ENCODE measurements around the gene MREG. TPM values are rescaled to one million over a fixed set of nuclear protein-coding genes. Genes with fewer than 3 reads are reported as not detected.

The MREG gene
- total RNA-seq, 2 experiments from 2014 or later = 9.0 to 9.6 TPM

DNA sequence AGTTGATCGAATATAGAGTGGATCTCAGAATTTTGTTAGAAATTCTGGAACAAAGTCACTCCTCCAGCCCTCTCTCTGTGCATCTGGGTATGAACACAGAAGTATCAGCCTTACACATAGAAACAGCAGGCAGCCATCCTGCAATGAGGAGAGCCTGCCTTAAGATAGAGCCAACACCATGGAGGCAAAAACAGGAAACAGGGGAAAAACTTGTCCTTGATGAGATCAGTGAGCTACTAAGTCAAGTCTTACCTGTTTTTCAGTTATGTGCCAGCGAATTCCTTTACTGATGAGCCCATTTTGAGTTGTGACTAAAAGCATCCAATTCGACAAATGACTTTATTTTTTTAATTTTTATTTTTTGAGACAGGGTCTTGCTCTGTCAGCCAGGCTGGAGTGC lies 26.6 kb upstream of the MREG start:
- no peak for DNase-seq
- no peak overlapping the region for H3K27ac Mint-ChIP-seq
- POLR2A ChIA-PET = interaction anchor here (0.6 kb wide), 1 partner anchor 8 kb away, joined by 3 read pairs; no protein-coding TSS in a partner anchor
- no peaks in the 10 kb centered on the region for H3K4me1 Mint-ChIP-seq
- CTCF ChIA-PET = interaction anchor here (1.5 kb wide), 1 partner anchor 14 kb away, joined by 3 read pairs; no protein-coding TSS in a partner anchor
- H3K4me3 Mint-ChIP-seq = no peak overlapping the region
- no peaks in the 10 kb centered on the region for H3K27me3 Mint-ChIP-seq
- H3K9me3 Mint-ChIP-seq = no peaks in the 10 kb centered on the region
- H3K36me3 Mint-ChIP-seq (ENCODE audit: low read depth) = peaks cover 19% of the 10 kb centered on the region

DNA sequence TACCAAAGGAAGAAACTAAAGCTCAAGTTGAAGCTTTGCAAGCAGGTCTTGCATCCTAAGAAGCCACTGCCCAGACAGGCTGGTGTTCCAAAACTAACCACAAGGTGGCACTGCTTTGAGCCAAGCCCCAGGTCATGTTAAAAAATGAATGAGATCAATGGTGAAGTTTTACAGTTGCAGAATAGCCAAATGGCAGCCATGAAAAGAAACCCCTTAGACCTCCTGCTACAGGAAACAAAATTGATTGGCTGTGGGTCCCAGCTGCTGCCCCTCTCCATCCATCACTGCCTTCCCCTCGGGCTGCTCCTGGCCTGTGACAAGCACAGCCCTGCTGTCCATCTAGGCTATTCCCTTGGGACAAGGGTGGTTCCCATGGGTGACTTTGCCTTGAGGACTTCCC lies 20.7 kb upstream of the MREG start:
- Mint-ChIP-seq H3K4me1 (peaks cover 34% of the 10 kb centered on the region), H3K9me3 (no peaks in the 10 kb centered on the region), H3K36me3 (ENCODE audit: low read depth) (peaks cover 25% of the 10 kb centered on the region), H3K27me3 (no peaks in the 10 kb centered on the region), H3K4me3 (no peak overlapping the region), H3K27ac (no peak overlapping the region)
- CTCF ChIA-PET = interaction anchor here (0.6 to 2.9 kb wide), 16 partner anchors 9 to 623 kb away, joined by 3 to 16 read pairs (median 4); no protein-coding TSS in a partner anchor
- POLR2A ChIA-PET = no interaction called here
- DNase-seq = peak; percentile 84

- Mint-ChIP-seq H3K27ac (no peak overlapping the region), H3K9me3 (no peaks in the 10 kb centered on the region), H3K27me3 (no peaks in the 10 kb centered on the region), H3K4me3 (no peak overlapping the region), H3K36me3 (ENCODE audit: low read depth) (peaks cover 25% of the 10 kb centered on the region), H3K4me1 (peaks cover 34% of the 10 kb centered on the region)
- ChIA-PET POLR2A (no interaction called here), CTCF (interaction anchor here (0.6 to 2.9 kb wide), 16 partner anchors 8 to 622 kb away, joined by 3 to 16 read pairs (median 4); no protein-coding TSS in a partner anchor)
- DNase-seq = no peak
Observed at GRCh38 chr2:216033403-216033802, 20.1 kb upstream of the MREG start.

DNA sequence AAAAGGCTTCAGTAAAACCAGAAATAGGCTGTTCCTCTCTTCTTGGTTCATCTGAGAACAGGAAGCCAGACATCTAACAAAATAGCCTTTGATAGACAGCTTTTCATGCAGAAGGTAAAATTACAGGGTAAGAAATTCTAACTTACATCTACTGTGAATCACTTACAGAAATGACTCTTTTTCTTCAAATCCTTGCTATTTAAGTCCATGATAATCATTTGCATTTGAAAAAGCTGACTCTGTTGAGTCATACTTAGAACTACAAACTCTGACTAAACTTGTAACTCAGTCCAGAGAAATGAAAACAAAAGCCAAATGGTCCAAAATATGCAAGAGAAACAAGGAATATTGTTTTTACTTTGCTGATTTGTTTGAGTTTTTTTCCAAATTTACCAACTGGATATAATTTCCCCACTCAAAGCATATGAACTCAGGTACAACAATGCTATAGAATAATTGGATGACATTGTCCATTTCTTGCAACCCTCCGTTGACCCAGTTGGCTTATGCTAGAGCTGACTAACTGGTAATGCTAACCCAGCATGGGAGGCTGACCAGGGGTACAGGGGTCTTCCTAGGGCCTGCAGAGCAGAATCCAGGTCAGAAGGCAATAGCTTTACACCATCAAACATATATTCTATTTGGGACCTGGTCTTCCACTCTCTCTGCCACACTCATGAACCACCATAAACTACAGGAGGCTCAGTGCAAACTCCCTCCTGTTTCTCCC lies 18.8 kb upstream of the MREG start:
- DNase-seq = no peak
- Mint-ChIP-seq H3K9me3 (no peaks in the 10 kb centered on the region), H3K36me3 (ENCODE audit: low read depth) (peaks cover 26% of the 10 kb centered on the region), H3K4me1 (peaks cover 34% of the 10 kb centered on the region), H3K27me3 (no peaks in the 10 kb centered on the region), H3K27ac (peak overlapping the region; percentile 78), H3K4me3 (peak overlapping the region; percentile 9)
- ChIA-PET CTCF (interaction anchor here (0.6 to 2.1 kb wide), 8 partner anchors 9 to 467 kb away, joined by 3 to 8 read pairs (median 4); partner anchors contain the start of gene RPL37A), POLR2A (interaction anchor here (0.6 to 1.3 kb wide), 2 partner anchors 78 to 87 kb away, joined by 4 read pairs; no protein-coding TSS in a partner anchor)

DNA sequence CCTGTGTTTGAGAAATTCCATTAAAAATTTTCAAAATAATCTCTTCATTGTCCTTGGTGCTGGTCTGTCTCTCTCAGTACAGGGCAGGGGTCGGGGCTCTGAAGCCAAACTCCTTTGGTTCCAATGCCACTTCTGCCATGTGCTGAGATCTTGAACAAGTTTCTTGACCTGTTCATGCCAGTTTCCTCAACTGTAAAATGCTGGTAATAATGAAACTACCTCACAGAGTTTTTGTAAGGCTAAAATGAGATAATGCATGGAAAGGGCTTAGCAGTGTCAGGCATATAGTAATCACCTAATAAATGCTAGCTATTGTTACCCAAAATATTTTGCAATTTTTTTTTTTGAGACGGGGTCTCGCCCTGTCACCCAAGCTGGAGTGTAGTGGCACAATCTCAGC lies 16.9 kb upstream of the MREG start:
- Mint-ChIP-seq H3K4me3 (no peak overlapping the region), H3K27me3 (no peaks in the 10 kb centered on the region), H3K36me3 (ENCODE audit: low read depth) (peaks cover 20% of the 10 kb centered on the region), H3K4me1 (peaks cover 34% of the 10 kb centered on the region), H3K9me3 (no peaks in the 10 kb centered on the region), H3K27ac (no peak overlapping the region)
- ChIA-PET POLR2A (no interaction called here), CTCF (interaction anchor here (0.7 kb wide), 1 partner anchor 15 kb away, joined by 3 read pairs; no protein-coding TSS in a partner anchor)
- no peak for DNase-seq

DNA sequence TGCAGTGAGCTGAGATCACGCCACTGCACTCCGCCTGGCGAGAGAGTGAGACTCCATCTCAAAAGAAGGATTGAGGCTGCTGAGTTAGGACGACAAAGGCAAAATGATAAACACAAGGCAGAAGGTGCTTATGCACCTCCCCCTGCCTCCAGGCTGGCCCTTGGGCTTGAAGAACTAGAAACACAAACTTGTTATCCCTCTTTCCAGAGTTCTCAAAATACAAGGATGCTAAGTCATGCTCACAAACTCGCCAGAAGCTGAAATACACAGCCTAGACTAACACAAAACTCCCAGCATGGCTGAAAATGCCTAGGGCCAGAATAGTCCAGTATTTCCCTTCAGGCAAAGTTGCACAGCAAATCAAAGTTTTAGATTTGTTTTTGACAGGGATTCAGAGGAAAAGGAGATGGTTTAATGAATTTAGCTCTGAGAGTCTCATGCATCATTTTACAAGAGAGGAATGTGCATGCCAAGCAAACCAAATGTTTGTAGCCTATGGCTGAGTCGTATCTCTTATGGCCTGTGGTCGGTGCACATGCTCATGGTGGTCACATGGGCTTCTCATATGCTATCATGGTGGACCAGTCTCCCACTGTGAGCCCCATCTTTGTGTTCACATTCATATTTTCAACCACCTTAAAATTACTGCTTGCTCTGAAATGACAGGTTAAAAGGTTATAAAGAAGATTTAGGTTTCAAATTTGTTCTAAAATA lies 16.2 kb upstream of the MREG start:
- Mint-ChIP-seq H3K9me3 (no peaks in the 10 kb centered on the region), H3K36me3 (ENCODE audit: low read depth) (peaks cover 20% of the 10 kb centered on the region), H3K4me1 (peaks cover 34% of the 10 kb centered on the region), H3K4me3 (no peak overlapping the region), H3K27me3 (no peaks in the 10 kb centered on the region), H3K27ac (no peak overlapping the region)
- CTCF ChIA-PET = interaction anchor here (1.0 kb wide), 1 partner anchor 20 kb away, joined by 3 read pairs; no protein-coding TSS in a partner anchor
- POLR2A ChIA-PET = no interaction called here
- no peak for DNase-seq

DNA sequence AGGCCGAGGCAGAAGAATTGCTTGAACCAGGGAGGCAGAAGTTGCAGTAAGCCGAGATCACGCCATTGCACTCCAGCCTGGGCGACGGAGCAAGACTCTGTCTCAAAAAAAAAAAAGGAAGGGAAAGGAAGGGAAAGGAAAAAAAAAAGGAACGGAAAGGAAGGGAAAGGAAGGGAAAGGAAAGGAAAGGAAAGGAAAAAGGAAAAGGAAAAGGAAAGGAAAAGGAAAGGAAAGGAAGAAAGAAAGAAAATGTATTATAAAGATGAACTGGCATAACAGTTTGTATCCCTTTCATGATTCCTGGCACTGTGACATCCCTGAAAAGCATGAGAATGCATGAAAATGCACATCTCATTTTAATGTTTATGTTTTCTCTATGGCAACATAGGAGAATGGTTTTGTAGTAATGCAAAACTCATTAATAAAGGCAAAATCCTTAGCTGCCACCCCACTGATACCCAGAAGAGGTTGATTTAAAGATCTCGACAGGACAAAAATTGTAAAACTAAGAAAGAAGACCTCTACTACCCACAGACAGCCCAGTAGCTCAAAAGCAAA lies 11.5 kb upstream of the MREG start:
- POLR2A ChIA-PET = no interaction called here

GRCh38 chr2:216023055-216023648 lies 9.8 kb upstream of the MREG start:
- H3K9me3 Mint-ChIP-seq = peaks cover 7% of the 10 kb centered on the region
- ChIA-PET POLR2A (no interaction called here), CTCF (interaction anchor here (0.6 to 2.1 kb wide), 11 partner anchors 8 to 97 kb away, joined by 3 to 8 read pairs (median 4); partner anchors contain the start of gene XRCC5)
- peaks cover 13% of the 10 kb centered on the region for H3K4me1 Mint-ChIP-seq
- peaks cover 5% of the 10 kb centered on the region for H3K36me3 Mint-ChIP-seq (ENCODE audit: low read depth)
- no peaks in the 10 kb centered on the region for H3K27me3 Mint-ChIP-seq
- peak; percentile 65 for DNase-seq
- no peak overlapping the region for H3K4me3 Mint-ChIP-seq
- no peak overlapping the region for H3K27ac Mint-ChIP-seq

More for the DNA sequence above, 11.5 kb upstream of the MREG start:
- peaks cover 9% of the 10 kb centered on the region for H3K36me3 Mint-ChIP-seq (ENCODE audit: low read depth)
- CTCF ChIA-PET = interaction anchor here (0.6 to 3.4 kb wide), 3 partner anchors 8 to 85 kb away, joined by 3 to 14 read pairs (median 5); no protein-coding TSS in a partner anchor
- no peaks in the 10 kb centered on the region for H3K9me3 Mint-ChIP-seq
- DNase-seq = no peak
- no peak overlapping the region for H3K27ac Mint-ChIP-seq
- H3K27me3 Mint-ChIP-seq = no peaks in the 10 kb centered on the region
- H3K4me1 Mint-ChIP-seq = peaks cover 6% of the 10 kb centered on the region
- H3K4me3 Mint-ChIP-seq = no peak overlapping the region

GRCh38 chr2:216021768-216022565 lies 8.6 kb upstream of the MREG start:
- H3K27me3 Mint-ChIP-seq = no peaks in the 10 kb centered on the region
- peaks cover 22% of the 10 kb centered on the region for H3K4me1 Mint-ChIP-seq
- no peak for DNase-seq
- peaks cover 7% of the 10 kb centered on the region for H3K9me3 Mint-ChIP-seq
- no peak overlapping the region for H3K4me3 Mint-ChIP-seq
- CTCF ChIA-PET = interaction anchor here (0.9 to 2.5 kb wide), 8 partner anchors 10 to 98 kb away, joined by 3 to 9 read pairs (median 4); no protein-coding TSS in a partner anchor
- peaks cover 4% of the 10 kb centered on the region for H3K36me3 Mint-ChIP-seq (ENCODE audit: low read depth)
- POLR2A ChIA-PET = no interaction called here
- H3K27ac Mint-ChIP-seq = no peak overlapping the region

GRCh38 chr2:216018709-216019108 lies 5.4 kb upstream of the MREG start:
- Mint-ChIP-seq H3K27me3 (no peaks in the 10 kb centered on the region), H3K4me1 (peaks cover 51% of the 10 kb centered on the region), H3K4me3 (no peak overlapping the region), H3K36me3 (ENCODE audit: low read depth) (peaks cover 10% of the 10 kb centered on the region), H3K9me3 (peaks cover 7% of the 10 kb centered on the region), H3K27ac (no peak overlapping the region)
- CTCF ChIA-PET = interaction anchor here (0.9 to 1.6 kb wide), 3 partner anchors 15 to 96 kb away, joined by 3 to 4 read pairs (median 3); no protein-coding TSS in a partner anchor
- POLR2A ChIA-PET = no interaction called here
- no peak for DNase-seq

DNA sequence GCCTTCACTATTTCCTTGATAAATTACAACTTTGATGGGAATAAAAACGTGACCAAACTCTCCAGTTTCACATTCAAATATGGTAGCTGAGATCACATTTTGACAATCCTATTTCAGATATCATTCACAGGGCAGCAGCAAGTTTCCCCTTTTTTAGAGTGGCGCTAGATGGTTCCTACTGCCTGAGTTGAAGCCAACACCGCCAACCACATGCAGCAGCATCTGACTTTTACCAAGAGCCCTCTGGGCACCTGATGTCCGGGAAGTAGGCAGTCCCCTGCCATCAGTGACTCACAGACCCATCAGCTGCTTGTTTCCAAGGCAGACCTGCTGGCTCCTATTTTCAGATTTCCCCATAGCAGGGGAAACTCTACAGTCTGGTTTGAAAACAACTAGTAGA lies 4.0 kb upstream of the MREG start:
- no peak overlapping the region for H3K4me3 Mint-ChIP-seq
- no peaks in the 10 kb centered on the region for H3K27me3 Mint-ChIP-seq
- ChIA-PET CTCF (interaction anchor here (0.7 to 2.6 kb wide), 8 partner anchors 8 to 24 kb away, joined by 3 to 14 read pairs (median 4); no protein-coding TSS in a partner anchor), POLR2A (interaction anchor here (0.8 kb wide), 1 partner anchor 130 kb away, joined by 4 read pairs; no protein-coding TSS in a partner anchor)
- peaks cover 56% of the 10 kb centered on the region for H3K4me1 Mint-ChIP-seq
- H3K9me3 Mint-ChIP-seq = peaks cover 7% of the 10 kb centered on the region
- DNase-seq = peak; percentile 16
- peaks cover 10% of the 10 kb centered on the region for H3K36me3 Mint-ChIP-seq (ENCODE audit: low read depth)
- peak overlapping the region; percentile 65 for H3K27ac Mint-ChIP-seq

All from activated CD4-positive, alpha-beta T cell treated with anti-CD3 and anti-CD28 coated beads, Interleukin-2, amount 10 ng/mL, durations not matched to agents 7 days and 5 days (primary cell).